ENCODE data around the gene BLOC1S6. TPM values are rescaled to one million over a fixed set of nuclear protein-coding genes. Genes with fewer than 3 reads are reported as not detected.
A peak's percentile ranks its signal among the peaks of the same experiment; 100 is the strongest.

The BLOC1S6 gene
- total RNA-seq, 1 donor from 2014 or later = 55.2 TPM

DNA sequence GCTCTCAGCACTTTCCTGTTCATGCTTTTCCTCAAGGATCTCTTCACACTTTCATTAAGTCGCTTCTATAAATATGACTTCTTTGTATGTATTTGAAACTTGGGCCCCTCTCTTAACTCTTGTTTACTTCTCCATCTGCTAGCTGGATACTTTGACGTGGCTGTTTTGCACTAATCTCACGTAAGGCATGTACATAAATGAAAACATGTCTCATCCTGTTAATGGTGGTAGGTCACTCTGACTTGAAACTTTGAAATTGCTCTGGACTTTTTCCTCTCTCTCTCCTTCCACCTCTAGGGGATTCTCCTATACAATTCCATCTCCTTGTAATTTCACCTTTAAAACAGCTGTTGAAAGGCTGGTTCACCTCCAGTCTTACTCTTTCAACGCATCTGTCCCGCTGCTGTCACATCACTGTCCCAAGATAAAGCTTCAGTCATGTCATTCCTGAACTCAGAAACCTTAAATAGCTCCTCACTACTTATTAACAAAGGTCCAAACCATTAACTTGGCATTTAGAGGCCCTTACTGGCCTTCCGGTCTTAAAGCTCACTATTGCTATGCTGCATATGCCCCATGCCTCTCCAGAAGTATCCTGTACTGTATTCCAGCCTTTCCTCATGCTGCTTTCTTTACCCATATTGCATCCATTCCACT, 1.2 kb downstream of the BLOC1S6 start:
- peak in 1 of 2 donors; percentile 26 for DNase-seq (ENCODE audit: low read depth in 2 of 2)

DNA sequence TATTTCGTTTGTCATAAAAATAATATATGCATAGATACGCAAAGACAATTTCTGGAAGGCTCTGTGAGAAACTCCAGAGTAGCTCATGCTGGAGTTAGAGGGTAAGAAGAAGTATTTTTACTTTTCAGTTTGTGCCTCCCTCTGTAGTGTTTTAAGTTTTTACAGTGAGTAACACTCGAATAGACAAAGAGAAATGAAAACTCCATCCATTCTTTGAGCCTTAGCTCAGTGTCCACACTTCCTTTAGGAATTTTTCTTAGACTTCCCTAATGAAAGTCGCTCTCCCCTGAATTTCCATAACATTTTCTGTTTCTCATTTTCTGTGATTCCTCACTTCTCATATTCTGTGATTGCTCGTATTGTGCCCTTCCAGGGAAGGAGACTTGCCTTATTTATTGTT, 2.1 kb downstream of the BLOC1S6 start:
- DNase-seq (ENCODE audit: low read depth in 2 of 2) = no peak

DNA sequence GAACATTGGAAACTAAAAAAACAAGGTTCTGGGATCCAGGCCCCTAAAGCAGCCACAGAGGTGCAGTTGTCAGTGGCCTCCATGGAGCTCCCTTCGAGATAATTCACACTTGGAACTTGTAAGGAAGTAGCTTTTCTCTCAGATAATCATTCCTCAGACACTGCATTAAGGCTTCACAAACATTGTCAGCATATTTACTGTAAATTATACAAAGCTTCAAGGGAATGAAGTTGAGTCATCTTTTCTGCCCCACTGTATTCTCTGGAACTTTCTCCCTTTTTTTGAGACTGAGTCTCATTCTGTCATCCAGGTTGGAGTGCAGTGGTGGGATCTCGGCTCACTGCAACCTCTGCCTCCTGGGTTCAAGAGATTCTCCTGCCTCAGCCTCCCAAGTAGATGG, 7.1 kb downstream of the BLOC1S6 start:
- DNase-seq (ENCODE audit: low read depth in 2 of 2) = no peak

DNA sequence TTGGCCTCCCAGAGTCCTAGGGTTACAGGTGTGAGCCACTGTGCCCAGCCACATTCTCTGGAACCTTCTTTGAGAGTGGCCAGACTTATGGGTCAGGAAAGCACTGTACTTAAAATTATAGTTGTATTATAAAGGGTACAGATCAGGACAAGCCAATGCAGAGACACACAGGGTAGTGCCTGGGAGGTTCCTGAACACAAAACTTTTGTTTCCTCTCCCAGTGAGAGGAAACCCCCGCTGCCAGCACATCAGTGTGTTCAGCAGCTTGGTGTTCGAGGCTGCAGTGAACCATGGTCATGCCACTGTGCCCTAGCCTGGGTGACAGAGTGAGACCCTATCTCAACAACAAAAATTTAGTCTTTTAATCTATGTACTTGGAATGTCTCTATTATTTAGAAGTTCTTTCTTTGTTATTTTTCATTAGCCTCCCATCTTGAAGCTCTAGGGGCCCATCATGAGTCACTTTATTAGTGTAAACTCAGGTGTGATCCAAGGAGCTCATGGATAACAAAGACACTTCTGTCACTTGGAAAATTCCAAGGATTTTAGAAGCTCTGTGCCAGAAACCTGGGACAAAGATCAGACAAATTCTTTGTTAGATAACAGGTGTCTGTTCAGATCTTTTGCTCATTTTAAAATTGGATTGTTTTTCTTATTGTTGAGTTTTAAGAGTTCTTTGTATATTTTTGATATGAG, 7.8 kb downstream of the BLOC1S6 start:
- no peak for DNase-seq (ENCODE audit: low read depth in 2 of 2)

DNA sequence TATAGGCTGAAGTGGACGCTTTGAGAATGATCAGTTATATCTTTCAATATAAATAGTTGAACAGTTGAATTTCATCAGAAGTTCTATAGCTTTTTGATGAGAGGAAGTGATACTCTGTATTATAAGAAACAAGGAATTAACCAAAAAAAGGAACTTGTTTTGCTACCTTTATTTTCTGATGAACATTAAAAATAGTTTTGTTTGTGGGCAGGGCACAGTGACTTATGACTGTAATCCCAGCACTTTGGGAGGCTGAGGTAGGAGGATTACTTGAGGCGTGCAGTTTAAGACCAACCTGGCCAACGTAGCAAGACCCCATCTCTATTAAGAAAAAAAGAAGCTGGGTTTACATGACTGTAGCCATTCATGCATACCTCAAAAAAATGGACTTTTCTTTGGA, 16.7 kb downstream of the BLOC1S6 start:
- DNase-seq (ENCODE audit: low read depth in 2 of 2) = no peak

DNA sequence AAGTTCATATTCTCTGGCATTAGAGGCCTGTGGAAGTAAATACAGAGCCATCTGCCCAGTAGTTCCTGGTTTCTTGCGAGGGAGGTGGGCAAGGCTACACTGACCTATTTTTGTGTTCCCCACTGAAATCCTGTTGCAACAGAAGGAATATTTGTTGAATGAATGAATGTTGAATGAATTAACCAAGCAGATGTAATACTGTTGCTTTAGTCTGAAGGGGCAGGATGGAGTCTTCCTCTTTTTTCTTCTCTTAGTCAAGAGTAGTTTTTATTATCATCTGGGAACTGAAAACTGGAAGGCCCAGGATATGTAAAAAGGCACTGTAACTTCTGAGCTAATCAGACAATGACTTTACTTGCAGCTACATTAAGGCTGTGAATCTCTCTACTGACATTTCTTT, 17.1 kb downstream of the BLOC1S6 start:
- no peak for DNase-seq (ENCODE audit: low read depth in 2 of 2)

DNA sequence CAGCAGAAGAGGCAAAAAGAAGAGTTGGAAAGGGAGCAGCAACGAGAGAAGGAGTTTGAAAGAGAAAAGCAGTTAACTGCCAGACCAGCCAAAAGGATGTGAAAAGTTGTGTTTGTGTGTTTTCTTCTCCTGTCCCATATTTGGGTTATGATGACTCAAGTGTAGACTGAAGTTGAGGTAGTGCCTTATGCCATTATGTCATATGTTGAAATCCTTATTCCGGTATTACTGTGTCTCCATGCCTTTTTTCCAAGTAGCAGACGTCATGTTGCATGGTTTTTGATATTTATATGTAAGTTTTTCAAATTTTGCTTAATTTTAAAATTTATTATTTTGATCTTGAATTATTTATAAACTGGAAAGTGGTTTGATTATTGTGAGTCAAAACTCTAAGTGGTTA, 19.2 kb downstream of the BLOC1S6 start:
- DNase-seq (ENCODE audit: low read depth in 2 of 2) = no peak

DNA sequence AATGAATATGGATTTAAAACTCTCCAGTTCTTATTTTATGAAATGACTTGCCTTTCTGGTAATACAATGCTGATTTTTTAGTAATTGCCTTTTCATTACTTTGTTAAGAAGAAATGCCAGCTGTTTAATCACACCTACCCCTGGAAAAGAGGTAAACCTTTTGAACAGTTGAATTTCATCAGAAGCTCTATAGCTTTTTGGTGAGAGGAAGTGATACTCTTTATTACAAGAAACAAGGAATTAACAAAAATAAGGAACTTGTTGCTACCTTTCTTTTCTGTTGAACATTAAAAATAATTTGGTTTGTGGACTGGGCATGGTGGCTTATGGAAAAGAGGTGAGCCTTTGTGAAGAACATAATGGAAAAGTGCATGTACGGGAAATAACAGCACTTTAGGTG, 19.7 kb downstream of the BLOC1S6 start:
- no peak for DNase-seq (ENCODE audit: low read depth in 2 of 2)

DNA sequence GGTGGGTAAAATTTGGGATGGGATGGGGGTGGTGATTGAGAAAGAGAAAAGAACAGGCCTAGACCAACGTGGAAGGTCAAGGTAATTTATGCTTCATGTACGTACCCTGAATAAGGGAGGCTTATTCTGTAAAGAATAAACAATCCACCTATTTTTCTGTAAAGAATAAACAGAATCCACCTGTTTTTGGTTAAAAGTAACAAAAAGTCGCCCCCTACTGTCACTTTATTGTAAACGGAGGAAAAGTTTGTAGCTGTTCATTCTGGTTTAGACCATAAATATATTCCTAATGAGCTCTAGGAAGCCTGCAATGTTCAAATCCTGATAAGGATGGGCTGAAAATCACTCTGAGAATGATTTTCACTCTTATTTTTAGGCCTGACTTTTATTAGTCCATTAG, 24.1 kb downstream of the BLOC1S6 start:
- peak; percentile 34 to 53 for DNase-seq (ENCODE audit: low read depth in 2 of 2)

DNA sequence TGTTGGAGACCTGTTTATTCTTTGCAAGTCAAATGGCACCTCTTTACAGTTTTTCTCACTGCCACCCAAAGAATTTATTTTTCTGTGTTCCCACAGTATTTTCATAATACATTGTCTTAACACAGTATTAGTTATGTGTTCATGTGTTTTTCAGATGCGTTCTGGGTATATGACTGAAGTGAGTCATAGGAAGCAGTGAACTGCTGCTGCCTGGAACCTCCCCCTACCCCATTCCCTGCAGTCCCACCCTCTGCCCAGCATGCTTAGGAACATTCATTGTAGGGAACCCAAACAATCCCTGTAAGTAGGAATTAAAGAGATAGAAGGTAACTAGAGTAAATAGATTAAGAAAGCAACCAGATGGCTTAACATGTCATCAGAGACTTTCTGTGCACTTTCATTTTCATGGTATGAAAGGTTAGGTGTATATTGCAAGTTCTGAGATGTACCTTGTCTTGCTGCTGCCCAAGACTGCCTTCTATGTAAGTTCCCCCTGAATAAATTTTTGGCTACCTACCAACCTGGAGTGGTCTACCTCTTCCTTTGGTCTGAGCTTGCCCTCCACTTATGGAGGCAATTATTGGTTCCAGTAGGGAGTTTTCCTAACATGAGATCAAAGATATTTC, 25.7 kb downstream of the BLOC1S6 start:
- DNase-seq (ENCODE audit: low read depth in 2 of 2) = peak; percentile 63 to 81

DNA sequence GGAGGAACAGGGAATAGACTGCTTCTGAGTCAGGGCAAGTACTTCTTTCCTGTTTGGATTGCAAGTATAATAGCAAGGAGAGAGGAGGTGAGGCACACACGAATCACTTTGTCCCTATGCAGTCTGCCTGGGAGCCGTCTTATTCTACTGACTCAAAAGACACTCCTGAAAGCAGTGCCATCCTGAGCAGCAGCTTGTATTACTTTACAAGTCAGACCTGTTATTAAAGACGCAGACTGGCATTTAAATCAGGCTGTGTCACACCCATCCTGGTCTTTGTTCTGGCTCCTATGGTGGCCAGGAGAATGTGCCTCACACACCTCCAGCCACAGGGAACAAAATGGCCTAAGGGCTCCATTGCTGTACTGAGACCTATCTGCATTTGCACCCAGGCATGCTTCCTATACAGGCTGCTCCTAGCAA, 29.7 kb downstream of the BLOC1S6 start:
- peak in 1 of 2 donors; percentile 60 for DNase-seq (ENCODE audit: low read depth in 2 of 2)

DNA sequence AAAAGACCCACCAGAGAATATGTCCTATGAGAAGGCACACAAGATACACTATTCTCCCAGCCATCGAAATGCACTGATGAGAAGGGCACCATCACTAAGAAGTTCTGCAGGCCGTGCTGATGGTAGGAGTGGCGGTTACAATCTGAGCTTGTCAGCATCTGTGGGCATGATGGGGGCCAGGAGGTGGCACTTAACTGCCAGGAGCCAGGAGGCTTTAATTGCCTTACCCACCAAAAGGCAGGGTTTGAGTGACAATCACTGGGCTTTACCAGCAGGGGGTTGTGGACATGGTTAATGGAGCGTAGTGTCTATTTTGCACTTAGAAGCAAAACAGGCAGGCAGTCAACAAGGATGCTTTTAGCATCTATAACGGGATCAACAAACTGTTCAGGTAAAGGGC, 31.6 kb downstream of the BLOC1S6 start:
- DNase-seq (ENCODE audit: low read depth in 2 of 2) = no peak

DNA sequence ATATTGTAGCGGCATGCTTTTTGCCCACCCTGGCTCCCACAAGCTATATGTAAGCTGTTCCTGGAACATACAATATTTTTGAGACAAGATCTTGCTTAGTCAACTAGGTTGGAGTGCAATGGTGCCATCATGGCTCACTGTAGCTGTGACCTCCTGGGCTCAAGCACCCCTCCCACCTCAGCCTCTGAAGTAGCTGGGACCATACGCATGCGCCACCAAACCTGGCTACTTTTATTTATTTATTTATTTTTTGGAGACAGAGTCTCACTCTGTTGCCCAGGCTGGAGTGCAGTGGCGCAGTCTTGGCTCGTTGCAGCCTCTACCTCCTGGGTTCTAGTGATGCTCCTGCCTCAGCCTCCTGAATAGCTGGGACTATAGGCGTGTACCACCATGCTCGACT, 41.0 kb downstream of the BLOC1S6 start:
- no peak for DNase-seq (ENCODE audit: low read depth in 2 of 2)

DNA sequence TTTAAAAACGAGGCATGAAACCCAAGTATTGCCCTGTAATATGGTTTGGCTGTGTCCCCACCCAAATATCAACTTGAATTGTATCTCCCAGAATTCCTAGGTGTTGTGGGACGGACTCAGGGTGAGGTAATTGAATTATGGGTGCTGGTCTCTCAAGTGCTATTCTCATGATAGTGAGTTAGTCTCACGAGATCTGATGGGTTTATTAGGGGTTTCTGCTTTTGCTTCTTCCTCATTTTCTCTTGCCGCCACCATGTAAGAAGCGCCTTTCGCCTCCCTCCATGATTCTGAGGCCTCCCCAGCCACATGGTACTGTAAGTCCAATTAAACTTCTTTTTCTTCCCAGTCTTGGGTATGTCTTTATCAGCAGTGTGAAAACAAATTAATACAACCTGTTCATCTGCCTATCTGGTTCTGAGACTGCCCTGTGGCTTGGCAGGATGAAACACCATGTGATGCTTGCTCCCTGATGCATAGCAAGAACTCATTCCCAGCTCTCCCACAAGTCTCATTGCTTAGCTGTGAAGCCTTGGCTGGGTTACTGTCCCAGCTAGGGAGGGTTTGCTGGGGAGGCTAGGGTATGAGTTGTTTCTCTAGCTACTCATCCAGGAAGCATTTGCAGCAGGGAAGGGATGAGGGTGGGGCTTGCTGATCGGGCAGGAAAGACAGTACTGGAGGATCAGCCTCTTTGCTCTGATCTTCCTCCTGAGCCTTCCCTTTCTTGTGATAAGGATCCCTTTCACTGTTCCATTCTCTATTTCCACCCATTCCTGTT, 43.9 kb downstream of the BLOC1S6 start:
- peak in 1 of 2 donors; percentile 54 for DNase-seq (ENCODE audit: low read depth in 2 of 2)

DNA sequence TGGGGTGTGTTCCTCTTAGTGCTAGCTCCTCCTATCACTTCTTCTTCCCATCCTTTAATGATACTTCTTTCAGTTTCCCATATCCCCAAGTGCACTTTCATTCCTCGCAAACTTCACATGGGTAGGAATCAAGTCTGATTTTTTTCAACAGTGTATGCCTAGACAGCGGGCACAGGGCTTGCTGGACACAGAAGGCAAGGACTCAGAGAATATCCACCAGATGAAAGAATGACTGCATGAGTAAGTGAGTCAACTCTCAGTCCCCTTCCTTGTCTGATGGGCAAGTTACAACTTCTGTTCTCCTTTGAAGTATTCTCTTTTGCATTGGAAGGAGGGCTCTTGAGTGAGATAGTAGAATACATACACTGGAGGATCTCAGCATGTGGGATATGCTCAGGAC, 44.6 kb downstream of the BLOC1S6 start:
- DNase-seq (ENCODE audit: low read depth in 2 of 2) = peak in 1 of 2 donors; percentile 40

DNA sequence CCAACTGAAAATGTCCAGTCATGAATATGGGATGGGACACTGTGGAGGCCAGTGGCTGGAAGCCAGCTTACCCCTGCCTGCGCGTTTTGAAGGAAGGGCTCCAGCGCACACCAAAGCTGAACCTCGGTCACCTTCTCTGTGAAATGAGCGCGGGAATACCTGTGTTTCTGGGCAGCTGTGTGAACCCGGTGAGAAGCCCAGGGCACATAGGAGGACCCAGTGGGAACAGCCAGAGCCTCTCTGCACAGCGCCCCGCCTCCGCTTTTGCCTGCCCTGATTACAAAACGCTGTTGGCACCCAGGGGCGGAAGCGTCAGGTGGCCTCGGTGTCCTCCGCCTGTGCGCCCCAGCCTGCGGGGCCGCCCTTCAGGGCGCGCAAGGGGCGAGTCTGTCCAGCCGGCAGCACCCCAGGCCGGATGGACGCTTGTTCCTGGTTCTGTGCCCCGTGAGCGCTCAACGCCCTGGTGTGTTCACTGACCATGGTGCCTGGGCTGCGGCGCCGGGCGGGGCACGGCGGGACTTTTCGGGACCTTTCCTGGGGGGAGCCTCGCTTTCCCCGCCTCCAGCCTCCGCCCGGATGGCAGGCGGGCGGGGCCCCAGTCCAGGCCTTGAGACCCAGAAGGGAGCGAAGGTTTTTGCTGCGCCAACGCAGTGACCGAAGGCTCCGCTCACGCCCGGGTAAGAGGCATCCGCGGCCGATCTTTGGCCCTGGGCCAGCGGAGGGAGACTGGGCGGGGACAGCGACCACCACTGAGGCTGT, 47.4 kb downstream of the BLOC1S6 start, which contains the start of gene SQOR:
Gene SQOR, plus strand, starts transcription at position 598 of the 759 bp plus-strand sequence. CDS start 23,895 bp downstream, outside the sequence.
- DNase-seq (ENCODE audit: low read depth in 2 of 2) = peak; percentile 75 to 82

DNA sequence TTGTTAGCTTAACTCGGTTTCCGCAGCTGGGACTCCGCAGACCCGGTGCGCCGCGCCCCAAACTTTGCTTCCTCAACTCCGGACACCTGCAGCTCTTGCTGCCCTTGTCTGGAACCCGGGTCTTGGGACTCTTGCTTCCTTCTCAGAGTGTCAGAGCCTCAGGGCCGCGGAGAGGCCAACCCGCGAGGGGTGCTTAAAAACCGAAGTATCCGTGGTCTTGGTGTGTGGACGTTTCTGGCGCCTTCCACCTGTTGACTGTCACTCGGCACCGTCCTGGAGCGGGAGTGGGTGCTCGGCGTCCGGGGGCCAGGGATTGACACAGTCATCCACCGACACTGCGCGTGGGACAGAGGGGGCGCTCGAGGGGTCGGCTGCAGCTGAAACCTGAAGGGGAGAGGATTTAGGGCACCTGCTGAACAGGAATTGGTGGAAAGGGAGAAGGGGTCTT, 48.0 kb downstream of the BLOC1S6 start:
- peak; percentile 63 to 74 for DNase-seq (ENCODE audit: low read depth in 2 of 2)

DNA sequence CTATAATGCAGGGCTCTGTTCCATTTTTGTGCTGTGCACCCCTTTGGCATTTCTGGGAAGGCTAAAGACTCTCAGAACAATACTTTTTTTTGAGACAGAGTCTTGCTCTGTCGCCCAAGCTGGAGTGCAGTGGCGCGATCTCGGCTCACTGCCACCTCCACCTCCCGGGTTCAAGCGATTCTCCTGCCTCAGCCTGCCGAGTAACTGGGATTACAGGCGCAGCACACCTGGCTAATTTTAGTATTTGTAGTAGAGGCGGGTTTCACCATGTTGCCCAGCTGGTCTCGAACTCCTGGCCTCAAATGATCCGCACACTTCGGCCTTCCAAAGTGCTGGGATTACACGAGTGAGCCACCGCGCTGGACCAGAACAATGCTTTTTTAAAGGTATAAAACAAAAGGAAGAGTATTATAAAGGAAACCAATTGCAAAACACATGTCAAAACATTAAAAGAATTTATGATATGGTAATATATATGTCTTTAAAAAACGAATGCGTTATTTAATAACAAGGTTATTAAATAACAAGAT, 48.6 kb downstream of the BLOC1S6 start:
- DNase-seq (ENCODE audit: low read depth in 2 of 2) = peak in 1 of 2 donors; percentile 31

DNA sequence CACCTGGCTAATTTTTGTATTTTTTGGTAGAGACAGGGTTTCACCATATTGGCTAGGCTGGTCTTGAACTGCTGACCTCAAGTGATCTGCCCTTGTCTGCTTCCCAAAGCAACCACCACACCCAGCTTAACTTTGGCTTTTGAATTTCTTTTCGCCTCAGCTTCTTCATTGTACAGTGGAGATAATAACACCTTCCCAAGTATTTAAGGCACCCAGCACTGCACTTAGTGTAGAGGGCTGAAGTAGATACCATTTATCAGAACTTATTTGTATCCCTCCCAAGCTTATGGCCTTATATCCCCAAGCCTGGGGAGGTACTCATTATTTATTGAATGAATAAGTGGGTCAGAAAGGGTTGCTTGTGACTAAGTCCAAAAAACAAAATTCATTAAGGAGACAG, 50.0 kb downstream of the BLOC1S6 start:
- no peak for DNase-seq (ENCODE audit: low read depth in 2 of 2)

DNA sequence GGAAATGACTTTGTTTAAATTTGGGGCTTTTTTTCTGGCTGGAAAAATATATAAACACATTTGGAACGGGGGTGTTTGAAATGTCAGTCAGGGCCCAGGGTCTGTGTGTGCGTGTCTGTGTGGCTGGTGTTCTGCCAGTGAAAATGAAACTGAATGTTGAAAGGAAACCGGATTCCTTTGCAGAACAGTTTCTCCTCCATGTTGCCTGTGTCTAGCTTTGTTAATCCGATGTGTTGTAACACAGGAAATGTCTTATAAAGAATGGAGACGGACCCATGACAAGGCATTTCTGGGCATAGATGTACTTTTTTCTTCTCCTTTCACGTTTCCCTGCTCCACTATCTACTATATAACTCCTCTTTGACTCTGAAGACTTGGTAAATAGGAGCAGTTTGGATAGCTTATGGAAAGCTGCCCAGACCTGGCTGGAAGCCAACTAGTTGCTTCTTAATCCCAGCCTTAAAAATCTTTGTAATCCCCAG, 50.4 kb downstream of the BLOC1S6 start:
- peak; percentile 93 to 95 for DNase-seq (ENCODE audit: low read depth in 2 of 2)

DNA sequence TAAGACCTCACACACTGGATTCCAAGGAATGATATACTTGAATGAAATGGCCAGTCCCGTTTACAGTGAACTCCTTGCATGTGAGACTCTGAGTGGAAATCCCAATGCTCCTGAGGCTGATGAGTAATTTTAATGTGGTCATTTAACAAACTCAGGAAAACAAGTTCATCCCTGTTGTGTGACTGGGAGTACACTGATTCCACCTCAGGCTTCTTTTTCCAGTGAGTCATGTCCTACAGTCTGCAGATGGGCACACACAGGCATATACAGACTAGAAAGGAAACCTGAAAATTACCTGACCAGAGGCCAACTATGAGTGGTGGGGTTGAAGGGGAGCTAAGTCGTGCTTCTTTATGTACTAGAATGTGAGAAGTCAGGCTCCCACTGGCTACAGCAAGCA, 53.4 kb downstream of the BLOC1S6 start:
- peak; percentile 88 to 97 for DNase-seq (ENCODE audit: low read depth in 2 of 2)
